ENCODE data around the gene GRM7. TPM values are rescaled to one million over a fixed set of nuclear protein-coding genes. Genes with fewer than 3 reads are reported as not detected.

Gene GRM7
- total RNA-seq, 4 donors from 2014 or later: not detected

GRCh38 chr3:7713724-7714123 lies 852.8 kb downstream of the GRM7 start:
- DNase-seq: no peak
- in situ Hi-C loops (cut with MboI; ENCODE audit: low sequenced_read_pairs in 4 of 4): no loop called here
- Histone ChIP-seq H3K9me3 (no peaks in the 10 kb centered on the region), H3K27ac (no peak overlapping the region), H3K4me1 (no peaks in the 10 kb centered on the region), H3K36me3 (no peaks in the 10 kb centered on the region), H3K4me3 (no peak overlapping the region), H3K27me3 (no peaks in the 10 kb centered on the region)
- intact Hi-C loops (cut with DNase I; ENCODE audit: low total_unique reads): no loop called here
- ATAC-seq: no peak
- TF ChIP-seq POLR2A (IDR thresholded peaks at IDR 0.05) (no peak), CTCF (IDR thresholded peaks at IDR 0.05 in 4 of 5, conservative IDR thresholded peaks at IDR 0.05 in 1 of 5) (no peak)

GRCh38 chr3:7720649-7721297 lies 859.9 kb downstream of the GRM7 start:
- no peak for DNase-seq
- H3K27ac ChIP-seq: no peak overlapping the region
- ATAC-seq: no peak
- H3K4me1 ChIP-seq: no peaks in the 10 kb centered on the region
- in situ Hi-C loops (cut with MboI; ENCODE audit: low sequenced_read_pairs in 4 of 4) (no loop called here), intact Hi-C loops (cut with DNase I; ENCODE audit: low total_unique reads) (no loop called here)
- no peaks in the 10 kb centered on the region for H3K36me3 ChIP-seq
- no peaks in the 10 kb centered on the region for H3K27me3 ChIP-seq
- H3K9me3 ChIP-seq: no peaks in the 10 kb centered on the region
- H3K4me3 ChIP-seq: no peak overlapping the region
- no peak for TF ChIP-seq CTCF (IDR thresholded peaks at IDR 0.05 in 4 of 5, conservative IDR thresholded peaks at IDR 0.05 in 1 of 5)
- TF ChIP-seq POLR2A (IDR thresholded peaks at IDR 0.05): no peak

- no peak for TF ChIP-seq CTCF (IDR thresholded peaks at IDR 0.05 in 4 of 5, conservative IDR thresholded peaks at IDR 0.05 in 1 of 5)
- H3K27me3 ChIP-seq: no peaks in the 10 kb centered on the region
- H3K27ac ChIP-seq: no peak overlapping the region
- no peaks in the 10 kb centered on the region for H3K9me3 ChIP-seq
- intact Hi-C loops (cut with DNase I; ENCODE audit: low total_unique reads) (no loop called here), in situ Hi-C loops (cut with MboI; ENCODE audit: low sequenced_read_pairs in 4 of 4) (no loop called here)
- H3K4me3 ChIP-seq: no peak overlapping the region
- DNase-seq (no peak), ATAC-seq (no peak)
- no peaks in the 10 kb centered on the region for H3K4me1 ChIP-seq
- no peaks in the 10 kb centered on the region for H3K36me3 ChIP-seq
Observed at GRCh38 chr3:7721869-7722268, 861.0 kb downstream of the GRM7 start.

DNA sequence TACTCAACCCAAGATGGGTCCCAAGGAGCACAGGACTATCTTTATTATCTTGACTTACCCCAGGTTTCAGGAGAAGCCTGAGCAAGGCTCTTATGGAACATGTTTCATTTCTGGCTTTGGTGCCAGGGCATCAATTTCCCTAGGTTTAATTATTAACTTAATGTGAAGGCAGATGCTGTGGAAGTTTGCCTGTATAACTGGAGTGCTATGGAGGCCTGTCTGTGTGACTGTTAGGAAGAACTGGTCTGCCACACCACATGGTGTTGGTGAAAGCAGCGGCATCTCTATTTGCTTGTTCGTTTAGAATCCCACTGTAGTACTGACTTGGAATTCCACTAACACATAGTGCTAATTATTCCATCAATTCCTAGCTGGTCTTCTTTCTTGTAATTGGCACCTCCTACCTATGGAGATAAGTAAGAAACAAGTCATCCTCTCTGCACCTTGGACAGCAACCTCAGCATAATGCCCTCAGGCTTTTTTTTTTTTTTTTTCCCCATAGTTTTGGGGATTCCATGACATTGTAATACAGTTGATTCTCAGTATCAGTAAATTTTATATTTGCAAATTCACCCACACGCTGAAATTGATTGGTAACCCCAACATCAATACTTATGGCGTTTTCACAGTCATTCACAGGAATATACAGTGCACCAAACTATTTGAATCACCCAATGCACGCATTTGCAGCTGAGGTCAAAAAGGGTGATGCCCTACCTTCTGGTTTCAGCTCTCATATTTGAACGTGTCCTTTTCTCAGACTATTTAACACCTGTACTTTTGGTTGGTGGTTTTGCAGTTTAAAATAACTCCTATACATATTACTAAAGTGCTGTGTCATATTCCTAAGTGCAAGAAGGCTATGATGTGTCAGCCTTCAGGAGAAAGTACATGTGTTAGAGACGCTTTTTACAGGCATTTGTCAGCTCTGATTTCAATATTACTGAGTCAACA lies 867.9 kb downstream of the GRM7 start:
- no peak overlapping the region for H3K27ac ChIP-seq
- in situ Hi-C loops (cut with MboI; ENCODE audit: low sequenced_read_pairs in 4 of 4) (no loop called here), intact Hi-C loops (cut with DNase I; ENCODE audit: low total_unique reads) (no loop called here)
- H3K4me3 ChIP-seq: no peak overlapping the region
- no peaks in the 10 kb centered on the region for H3K36me3 ChIP-seq
- no peaks in the 10 kb centered on the region for H3K4me1 ChIP-seq
- no peak for TF ChIP-seq CTCF (IDR thresholded peaks at IDR 0.05 in 4 of 5, conservative IDR thresholded peaks at IDR 0.05 in 1 of 5)
- no peak for TF ChIP-seq POLR2A (IDR thresholded peaks at IDR 0.05)
- H3K9me3 ChIP-seq: no peaks in the 10 kb centered on the region
- DNase-seq (no peak), ATAC-seq (no peak)
- H3K27me3 ChIP-seq: no peaks in the 10 kb centered on the region

All from gastrocnemius medialis (tissue), 4 donors.